GM15510 (cell line): ENCODE measurements around the gene SPTBN1.

Experiments
- POLR2A ChIP-seq: IDR thresholded peaks from 3 replicates; pipeline ENCODE4 v1.6.1; 2011; ENCODE audit warnings: borderline replicate concordance; ENCODE audit not compliant: insufficient read length; ENCODE audit errors: extremely low read depth

The SPTBN1 gene

DNA sequence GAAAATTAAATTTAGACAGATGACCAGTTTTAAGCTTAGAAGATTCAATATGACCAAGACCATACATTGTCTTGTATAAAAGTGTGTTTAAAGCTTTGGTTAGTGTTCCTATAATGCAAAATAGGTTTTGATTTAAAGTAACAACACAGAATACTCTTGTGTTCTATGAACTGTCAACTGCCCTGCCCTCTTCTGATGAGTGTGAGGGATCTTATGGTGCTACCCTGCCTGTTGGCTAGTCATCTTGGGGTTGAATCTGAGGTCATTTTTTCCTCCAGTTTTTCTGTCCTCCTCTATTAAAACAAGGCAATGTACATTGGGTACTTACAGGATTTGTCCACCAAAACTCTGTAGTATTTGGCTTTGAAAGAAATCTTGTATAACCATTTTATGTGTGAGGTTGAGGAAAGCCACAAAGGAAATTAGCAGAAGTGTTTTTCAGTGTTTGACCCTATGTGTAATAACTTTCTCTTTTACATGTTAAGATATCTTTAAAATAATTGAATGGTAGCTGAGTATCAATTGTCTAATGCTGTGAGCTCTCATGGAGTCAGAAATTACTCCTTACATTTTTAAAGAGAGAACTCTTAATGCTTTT lies 129.1 kb downstream of the SPTBN1 start:
- TF ChIP-seq POLR2A, result no peak

DNA sequence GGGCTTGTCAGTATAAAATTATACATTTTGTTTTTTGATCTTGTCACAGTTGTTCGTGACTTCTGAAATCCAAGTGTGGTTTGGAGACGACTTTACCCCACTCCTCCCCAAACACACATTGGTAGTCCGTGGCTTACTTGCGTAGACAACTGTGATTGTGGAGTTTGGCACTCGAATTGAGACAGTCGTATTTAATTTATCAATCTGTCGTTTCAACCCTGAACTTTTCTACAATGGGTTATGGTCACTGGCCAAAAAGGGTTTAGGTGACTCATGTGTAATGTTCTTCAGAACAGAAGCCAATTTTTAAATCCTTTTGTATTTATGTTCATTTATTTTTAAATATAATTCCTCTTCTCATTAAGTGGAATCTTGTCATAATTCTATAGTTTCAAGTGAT lies 129.9 kb downstream of the SPTBN1 start:
- no peak for TF ChIP-seq POLR2A

DNA sequence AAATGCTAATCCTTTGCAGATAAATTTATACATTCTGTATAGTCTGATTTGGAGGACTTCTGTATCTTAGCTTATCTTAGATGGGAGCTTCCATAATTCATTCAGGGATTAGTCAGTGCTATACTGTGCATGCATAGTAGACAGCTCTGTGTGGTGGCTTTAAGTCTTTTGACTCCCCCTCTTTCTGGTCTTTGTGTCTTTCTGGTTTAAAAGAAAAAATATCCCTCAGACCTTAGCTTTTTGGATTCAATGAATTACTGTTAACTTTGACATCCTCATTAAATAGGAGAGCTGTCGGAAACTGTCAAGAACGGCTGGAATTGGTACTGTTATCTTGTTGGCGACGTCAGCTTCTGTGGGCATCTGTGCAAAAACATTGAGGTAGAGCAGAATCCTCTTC lies 130.4 kb downstream of the SPTBN1 start:
- TF ChIP-seq POLR2A, result no peak

DNA sequence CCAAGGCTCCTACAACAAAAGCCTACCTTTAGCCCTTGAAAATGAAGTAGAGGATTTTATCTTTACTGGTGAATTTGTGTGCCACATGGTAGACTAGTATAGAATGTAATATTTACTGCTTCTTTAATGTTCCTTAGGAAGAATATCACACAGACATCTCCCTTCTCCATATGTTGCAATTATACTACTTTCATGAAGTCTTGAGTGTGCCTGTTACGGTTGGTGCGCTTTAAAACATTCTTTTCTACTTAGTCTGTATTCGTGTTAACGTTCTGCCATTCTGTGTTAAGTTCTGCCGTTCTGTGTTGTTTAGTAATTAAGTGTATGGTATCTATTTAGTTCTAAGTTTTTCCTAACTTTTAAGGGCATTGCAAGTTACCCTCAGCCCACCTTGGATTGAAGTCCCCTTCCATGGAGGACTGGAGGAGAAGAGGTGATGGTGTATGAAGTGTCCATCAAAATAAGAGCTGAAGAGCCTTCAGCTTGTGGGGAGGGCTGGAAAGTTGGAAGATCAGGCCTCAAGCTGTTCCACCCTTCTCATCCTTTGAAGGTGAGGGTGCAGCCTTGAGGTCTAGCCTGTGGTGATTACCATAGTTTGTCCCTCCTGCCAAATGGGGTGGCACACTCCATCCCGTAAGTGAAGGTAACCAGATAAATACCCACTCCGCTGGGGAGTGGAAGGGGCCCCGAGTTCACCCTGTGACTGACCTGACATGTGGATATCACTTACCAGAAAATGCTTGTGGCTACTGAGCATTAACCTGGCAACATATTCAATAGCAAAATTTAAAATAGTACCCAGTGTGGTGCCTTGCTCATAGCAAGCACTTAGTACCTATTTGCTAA lies 131.3 kb downstream of the SPTBN1 start:
- no peak for TF ChIP-seq POLR2A

DNA sequence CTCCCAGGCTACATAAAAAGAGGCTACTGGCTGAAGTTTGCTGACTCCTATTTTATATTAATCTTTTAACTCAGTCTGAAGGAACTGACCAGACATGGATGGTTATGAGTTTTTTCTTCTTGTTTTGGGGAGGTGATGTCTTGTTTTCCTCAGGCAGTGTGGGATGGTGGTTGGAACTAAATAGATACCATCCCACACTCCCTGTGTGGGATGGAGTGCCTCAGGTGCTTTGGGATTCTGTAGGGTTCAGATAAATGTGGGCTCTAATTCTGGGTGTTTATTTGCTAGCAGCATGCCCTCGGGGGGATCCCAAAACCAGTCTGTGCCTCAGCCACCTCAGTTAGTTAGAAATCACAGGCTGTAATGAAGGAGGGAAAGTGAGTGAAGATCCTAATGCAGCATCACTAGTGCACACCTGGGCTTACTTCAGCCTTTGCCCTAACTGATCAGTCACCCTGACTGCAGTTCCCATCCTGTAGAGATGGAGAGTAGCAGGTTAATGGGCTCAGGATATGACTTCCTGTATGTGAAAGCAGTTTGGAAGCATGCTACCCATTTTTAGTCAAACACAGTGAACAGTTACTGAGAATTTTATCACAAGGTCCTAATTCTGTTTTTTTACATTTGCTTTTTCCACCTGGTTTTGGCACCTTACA lies 132.2 kb downstream of the SPTBN1 start:
- TF ChIP-seq POLR2A, result no peak

DNA sequence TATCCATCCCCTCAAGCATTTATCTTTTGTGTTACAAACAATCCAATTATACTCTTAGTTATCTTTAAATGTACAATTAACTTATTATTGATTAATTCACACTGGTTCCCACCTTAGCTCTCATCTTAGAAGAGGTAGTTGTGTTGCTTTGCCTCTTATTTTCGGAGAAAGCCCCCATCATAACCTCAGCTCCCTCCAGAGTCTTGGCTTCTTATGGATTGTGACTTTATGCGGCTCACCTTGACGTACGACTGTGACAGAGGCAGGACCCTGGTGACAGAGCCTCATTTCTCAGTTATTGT lies 132.9 kb downstream of the SPTBN1 start:
- no peak for TF ChIP-seq POLR2A

DNA sequence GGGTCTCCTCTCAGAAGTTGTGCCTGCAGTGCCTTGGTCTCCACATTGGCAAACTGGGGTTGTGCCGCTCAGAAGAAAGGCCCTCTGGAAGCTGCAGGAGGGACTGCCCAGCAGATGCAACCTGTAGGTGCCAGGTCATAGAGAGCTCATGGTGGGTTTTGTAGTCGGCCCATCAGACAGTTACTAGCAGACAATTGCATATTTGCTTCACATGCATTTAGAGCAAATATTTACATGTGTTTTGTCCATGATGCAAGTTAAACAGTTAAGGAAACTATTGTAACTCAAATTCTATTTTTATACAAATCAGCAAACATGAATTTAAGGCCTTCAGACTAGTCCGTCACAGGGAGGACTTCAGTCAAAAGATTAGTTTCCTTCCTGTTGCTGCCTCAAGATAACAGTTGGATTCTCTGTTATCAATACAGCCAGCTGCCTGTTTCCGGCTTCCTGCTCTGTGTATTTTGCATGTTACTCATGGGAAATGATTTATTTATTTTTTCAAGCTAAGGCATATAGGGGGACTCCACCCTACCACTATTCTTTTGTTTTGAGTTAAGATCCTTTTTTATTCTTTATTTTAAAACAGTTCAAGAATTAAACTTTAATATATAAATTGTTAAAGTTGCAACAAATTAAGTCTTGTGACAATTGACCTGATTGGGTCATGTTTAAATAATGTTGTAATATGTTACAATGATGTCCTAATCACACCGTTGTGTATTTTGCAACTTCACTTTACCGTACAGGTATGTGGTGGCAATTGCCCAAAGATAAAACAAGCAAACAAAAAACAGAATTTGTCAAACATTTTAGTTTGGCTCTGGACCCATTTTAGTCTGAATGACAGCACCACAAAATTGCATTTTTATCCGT lies 133.5 kb downstream of the SPTBN1 start:
- TF ChIP-seq POLR2A, result no peak

DNA sequence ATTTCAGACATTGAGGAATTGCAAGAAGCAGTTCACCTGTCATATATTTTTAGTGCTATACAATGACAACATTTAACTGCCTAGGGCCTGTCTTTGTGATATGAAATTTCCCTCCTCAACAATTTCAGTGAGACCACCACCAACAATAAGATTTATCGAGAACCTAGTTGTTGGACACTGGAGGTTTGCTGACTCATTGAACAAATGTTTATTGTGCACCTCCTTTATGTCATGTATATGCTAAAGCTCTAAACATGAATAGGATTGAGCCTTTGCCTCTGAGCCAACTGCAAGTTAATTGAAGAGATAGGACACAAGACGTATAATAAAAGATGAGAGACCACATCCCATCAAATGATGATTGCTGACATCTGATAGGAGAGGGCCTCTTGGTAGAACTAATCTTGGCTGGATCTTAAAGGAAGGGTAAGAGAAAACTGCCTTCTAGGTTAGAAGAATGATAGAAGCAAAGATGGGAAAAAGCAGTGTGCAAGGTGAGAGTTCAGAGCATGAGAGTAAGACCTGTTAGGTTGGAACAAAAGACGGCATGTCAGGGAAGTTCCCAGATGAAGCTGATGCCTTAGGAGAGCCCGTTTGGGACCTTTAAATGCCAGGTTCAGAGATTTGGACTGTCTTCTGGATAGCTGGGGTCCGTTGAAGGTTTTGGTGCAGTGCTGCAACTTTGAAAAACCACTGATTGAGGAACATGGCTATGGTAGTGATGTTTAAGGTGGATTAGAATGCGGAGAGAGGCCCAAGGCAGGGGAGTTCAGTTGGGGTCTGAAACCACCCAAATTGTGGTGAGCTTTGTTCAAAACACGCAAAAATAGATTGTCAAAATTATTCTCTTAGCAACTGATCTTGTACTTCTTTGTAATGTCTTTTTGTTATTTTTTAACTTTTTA lies 134.3 kb downstream of the SPTBN1 start:
- TF ChIP-seq POLR2A, result no peak

DNA sequence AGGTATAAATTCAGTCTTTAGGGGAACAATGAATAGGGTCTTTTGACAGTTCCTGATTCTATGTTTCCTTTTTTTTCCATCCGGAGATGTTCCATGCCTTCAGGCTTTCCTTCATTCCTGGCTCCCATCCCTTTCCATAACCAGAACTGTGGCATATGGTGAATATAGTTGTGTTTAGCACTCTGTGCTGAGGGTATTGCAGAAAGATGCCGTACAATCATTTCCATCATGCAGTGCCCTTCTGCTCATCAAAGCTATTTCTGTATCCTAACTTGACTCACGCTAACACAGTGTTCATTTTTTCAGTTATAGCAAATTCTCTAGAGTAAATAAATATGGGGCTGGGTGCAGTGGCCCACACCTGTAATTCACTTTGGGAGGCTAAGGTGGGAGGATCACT lies 135.4 kb downstream of the SPTBN1 start:
- TF ChIP-seq POLR2A, result no peak

DNA sequence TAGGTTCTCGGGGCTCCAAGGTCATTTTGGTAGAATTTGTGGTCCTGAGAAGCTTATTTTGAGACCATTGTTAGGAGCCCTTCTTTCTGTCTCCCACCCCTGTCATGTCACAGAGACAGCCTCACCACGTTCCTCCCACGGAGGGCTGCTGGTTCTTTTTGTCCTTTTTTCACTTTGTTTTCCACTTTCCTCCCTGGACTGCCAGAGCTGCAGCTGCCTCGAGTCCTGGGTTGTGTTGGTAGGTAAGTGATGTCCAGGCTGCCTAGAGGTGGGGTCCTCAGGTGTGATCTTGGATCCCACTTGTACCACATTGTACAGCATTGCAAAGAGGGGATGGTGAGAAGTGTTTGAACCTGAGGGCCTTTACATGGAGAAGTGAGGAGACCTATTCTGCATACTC lies 137.1 kb downstream of the SPTBN1 start:
- no peak for TF ChIP-seq POLR2A

DNA sequence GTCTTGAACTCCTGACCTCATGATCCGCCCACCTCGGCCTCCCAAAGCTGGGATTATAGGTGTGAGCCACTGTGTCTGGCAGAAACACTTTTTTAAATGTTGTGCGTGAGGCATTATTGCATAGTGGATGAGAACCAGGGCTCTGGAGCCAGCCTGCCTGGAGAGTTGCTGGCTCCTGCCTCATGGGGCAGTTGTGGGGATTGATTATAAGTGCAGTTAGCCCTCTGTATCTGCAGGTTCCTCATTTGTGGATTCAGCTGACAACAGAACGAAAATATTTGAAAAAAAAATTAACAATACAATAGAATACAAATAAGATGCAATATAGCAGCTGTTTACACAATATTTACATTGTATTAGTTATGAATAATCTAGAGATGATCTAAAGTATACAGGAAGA lies 137.9 kb downstream of the SPTBN1 start:
- no peak for TF ChIP-seq POLR2A

DNA sequence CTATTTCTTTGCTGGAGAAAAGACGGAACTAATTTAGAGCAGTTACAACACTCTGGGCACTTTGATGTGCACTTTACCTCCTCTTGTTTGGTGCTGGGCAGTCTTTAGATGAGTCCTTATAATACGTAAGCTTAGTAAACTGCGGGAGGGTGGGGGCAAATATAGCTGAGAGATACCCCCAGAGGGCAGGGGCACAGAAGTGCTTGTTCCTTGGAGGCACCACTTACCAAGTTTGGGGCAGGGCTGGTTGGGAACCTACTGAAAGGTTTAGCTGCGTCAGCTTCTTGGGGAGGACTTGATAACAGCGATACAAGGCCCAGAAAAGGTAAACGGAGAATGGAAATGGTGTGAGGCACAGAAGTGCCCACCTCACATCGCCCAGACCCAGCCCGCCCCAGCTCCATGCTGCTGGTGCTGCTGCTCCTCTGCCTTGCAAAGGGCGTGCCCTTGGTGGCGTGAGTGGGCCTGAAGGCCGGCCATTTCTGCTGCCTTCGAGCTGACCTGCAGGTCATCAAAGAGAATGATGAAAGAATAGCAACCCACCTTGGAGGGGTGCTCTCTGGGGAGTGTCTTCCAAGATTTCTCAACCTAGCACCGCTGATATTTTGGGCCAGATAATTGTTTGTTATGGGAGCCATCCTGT lies 139.2 kb downstream of the SPTBN1 start:
- TF ChIP-seq POLR2A, result no peak
